GM12874 (cell line): Measurements from ENCODE around the gene UTP11.
A peak's percentile ranks its signal among the peaks of the same experiment; 100 is the strongest.

Experiments used
- TF ChIP-seq, protein P1 (sequence below): IDR thresholded peaks from 2 replicates; pipeline ENCODE4 v1.5.1; 2011; ENCODE audit warnings: low read depth, mild to moderate bottlenecking, control low read depth, low read length, moderate library complexity; ENCODE audit not compliant: insufficient read depth

UTP11 gene

DNA sequence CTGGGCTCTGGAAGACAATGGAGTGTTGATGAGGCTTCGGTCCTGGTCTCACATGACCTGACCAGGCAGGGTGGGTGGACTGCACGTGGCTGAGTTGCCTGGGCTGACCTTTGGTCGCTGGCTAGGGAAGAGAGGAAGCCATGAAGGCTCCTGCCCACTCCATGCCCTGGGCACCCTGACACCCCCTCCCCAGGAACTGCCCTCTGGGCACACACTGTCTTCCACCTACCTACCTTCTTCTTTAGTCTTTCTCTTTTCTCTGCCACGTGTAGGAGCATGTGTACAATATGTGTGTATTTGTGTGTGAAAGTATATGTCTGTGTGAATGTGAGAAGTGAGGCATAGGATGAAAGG is 19.0 kb downstream of the UTP11 start:
- TF ChIP-seq, protein P1, sequence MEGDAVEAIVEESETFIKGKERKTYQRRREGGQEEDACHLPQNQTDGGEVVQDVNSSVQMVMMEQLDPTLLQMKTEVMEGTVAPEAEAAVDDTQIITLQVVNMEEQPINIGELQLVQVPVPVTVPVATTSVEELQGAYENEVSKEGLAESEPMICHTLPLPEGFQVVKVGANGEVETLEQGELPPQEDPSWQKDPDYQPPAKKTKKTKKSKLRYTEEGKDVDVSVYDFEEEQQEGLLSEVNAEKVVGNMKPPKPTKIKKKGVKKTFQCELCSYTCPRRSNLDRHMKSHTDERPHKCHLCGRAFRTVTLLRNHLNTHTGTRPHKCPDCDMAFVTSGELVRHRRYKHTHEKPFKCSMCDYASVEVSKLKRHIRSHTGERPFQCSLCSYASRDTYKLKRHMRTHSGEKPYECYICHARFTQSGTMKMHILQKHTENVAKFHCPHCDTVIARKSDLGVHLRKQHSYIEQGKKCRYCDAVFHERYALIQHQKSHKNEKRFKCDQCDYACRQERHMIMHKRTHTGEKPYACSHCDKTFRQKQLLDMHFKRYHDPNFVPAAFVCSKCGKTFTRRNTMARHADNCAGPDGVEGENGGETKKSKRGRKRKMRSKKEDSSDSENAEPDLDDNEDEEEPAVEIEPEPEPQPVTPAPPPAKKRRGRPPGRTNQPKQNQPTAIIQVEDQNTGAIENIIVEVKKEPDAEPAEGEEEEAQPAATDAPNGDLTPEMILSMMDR = no peak

GRCh38 chr1:38034871-38035270 is 22.3 kb downstream of the UTP11 start:
- TF ChIP-seq, protein P1 = no peak

- TF ChIP-seq, protein P1 = 0 out of 2 replicates have a peak, but pooled peaks have one; percentile 27
Measured at GRCh38 chr1:38037221-38037939, 24.8 kb downstream of the UTP11 start.

DNA sequence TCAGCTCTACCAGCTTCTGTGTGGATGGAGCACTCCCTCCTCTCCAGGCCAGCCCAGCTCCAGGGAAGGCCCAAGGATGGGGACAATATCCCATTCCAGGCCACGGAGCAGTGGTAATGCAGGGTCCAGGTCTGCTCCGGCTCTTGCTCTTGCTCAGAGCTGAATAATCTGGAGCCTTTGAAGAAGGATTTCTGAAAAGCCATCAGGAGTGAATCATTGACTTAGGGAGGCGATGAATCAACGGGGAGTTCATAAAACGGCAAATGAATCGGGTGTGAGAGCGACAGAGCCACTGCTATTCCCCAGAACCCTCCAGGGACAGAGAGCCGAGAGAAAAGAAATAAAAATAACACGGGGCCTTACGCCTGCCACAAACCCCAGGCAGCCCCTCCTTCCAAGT is 26.3 kb downstream of the UTP11 start:
- TF ChIP-seq, protein P1 = no peak

DNA sequence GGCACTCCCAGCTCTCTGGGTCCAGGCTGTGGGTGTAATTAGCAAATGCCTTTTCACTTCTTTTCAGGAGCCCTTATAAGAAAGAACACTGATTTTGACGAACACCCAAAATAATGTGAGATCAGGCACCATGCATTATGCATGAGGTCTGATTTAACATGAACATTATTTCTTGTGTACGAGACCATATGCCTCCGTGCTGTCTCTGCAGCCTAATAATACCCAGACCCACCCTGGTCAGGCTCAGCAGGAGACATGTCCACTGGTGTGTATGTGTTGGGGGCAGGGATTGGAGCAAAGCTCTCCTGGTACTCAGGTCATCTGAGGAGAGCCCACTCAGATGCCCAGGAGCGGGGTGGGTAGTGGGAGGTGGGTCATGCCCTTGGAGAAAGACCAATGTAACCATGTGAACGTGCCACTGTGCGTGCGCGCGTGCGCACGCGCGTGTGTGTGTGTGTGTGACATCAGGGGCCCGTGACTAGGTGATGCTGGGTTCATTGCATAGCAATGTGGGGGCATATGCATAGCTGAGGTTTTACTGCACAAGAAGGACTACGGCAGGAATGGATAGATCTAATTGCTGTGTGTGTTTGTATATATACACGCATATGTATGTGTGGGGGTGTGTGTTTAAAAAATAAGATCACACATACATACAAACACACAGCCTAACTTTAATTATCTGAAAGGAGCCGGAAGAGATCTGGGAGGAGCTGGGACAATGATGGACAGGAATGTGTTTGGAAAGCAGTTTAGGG is 27.0 kb downstream of the UTP11 start:
- TF ChIP-seq, protein P1 = no peak

DNA sequence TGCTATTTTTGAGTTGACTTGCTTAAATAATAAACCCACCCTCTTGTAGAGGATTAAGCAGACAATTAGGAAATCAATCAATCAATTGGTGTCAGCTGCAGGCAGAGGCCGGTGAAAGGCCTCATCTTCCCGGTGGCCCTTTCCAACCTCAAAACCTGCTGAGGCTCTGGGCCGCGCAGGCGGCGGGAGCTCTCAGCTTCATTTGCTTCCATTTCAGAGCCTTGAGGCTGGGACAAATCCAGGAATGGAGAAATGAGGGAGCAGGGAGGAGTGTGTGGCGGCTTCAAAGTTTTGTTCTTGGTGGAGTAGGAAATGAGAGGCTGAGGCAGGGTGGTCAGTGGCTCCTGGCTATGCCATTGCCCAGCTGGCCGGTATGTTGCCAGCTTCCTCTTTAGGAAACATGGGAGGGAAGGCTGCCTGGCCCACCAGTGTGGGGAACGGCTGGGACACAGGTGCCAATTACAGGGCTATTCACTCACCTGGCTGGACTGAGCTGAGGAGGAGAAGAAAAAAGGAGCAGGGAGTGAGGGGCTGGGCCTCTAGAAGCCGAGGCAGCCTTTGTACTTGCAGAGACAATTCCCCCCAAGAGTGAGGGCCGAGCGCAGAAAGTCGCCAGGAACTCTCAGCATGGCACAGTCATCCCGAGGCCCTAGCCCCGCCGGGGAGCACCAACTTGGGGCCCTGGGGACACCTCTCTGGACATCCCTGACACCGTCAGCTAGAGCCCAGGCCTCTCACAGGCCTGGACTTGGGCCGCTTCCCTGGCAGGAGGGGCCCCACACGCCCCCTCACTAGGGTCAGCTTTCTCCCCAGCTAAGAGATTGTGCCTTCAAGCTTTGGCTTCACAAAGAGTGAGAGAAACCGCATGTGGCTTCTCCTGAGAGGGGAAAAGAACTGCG is 29.7 kb downstream of the UTP11 start:
- TF ChIP-seq, protein P1 = no peak

DNA sequence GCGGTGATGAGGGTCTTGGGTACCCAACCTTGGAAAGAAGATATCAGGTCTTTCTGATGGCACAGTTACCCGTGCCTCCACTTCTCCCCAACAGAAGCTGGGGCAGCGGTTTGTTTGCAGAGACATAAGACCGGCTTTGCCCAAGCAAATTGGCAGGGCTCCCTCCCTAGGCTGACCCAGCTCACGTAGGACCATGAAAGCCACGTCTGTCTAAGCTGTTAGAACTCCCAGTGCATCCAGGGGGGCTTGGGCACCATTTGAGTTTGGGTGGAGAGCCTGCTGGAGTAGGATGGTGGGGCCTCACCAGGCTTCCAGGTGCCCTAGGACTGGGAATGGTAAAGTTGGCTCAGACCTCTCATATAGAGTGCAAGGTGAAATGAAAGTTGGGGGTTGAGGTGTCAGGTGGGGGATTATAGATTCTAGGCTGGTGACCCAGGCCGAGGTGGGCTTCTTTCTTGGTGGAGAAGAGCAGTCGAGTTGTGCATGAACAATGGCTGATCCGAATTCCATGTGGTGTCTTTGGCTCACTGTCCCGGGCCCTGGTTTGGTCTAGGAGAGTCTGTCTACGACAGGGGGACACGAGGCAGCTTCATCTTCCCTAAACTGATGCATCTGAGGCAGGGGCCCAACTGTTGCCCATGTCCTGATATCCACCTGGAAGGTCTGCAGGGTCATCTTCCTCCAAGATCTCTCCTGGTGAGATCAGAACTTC is 30.7 kb downstream of the UTP11 start:
- TF ChIP-seq, protein P1 = no peak
